Measurements from ENCODE around the gene PHF2. TPM values are rescaled to one million over a fixed set of nuclear protein-coding genes. Genes with fewer than 3 reads are reported as not detected.

The PHF2 gene
- polyA plus RNA-seq (2013) = 12.6 and 12.7 TPM in 2 replicates

GRCh38 chr9:93576258-93577077 lies at the start of gene PHF2:
Gene PHF2, plus strand, starts transcription at chr9:93576584. Its CDS starts 190 bp downstream, at chr9:93576774.
- H3K4me2 ChIP-seq (ENCODE audit: low read length) = peak within 1 kb of the TSS; percentile 97
- no CpG with 5 or more reads among the region's 140 CpGs for WGBS (ENCODE audit: extremely low coverage, insufficient coverage, insufficient read length)
- H3K9ac ChIP-seq (ENCODE audit: low read length) = peak within 1 kb of the TSS; percentile 91
- peaks cover 0 to 2% of the 10 kb centered on the region in 2 experiments for H3K36me3 ChIP-seq (ENCODE audit: control insufficient read depth in 1 of 2, insufficient read depth in 2 of 2, low read length in 2 of 2)
- H2AFZ ChIP-seq (ENCODE audit: insufficient read depth, low read length, poor library complexity) = peak within 1 kb of the TSS; percentile 84
- DNase-seq = peak in 1 of 2 donors; percentile 43
- H3K4me1 ChIP-seq (ENCODE audit: control insufficient read depth in 1 of 2, insufficient read depth in 2 of 2, low read length in 2 of 2) = peaks cover 24 to 29% of the 10 kb centered on the region in 2 experiments
- peak within 1 kb of the TSS; percentile 95 for H4K12ac ChIP-seq (ENCODE audit: low read depth, low read length)
- peak within 1 kb of the TSS; percentile 100 for H3K14ac ChIP-seq (ENCODE audit: low read length)
- peak within 1 kb of the TSS; percentile 70 for H2BK5ac ChIP-seq (ENCODE audit: low read depth, low read length, poor library complexity)
- H2BK120ac ChIP-seq (ENCODE audit: insufficient read depth, low read length, poor library complexity) = peak within 1 kb of the TSS; percentile 87
- H4K8ac ChIP-seq (ENCODE audit: low read depth, low read length) = peak within 1 kb of the TSS; percentile 95
- no peaks in the 10 kb centered on the region for H3K9me3 ChIP-seq (ENCODE audit: insufficient read depth, low read depth, low read length)
- H3K4me3 ChIP-seq (ENCODE audit: low read depth, low read length) = peak within 1 kb of the TSS; percentile 91
- H3K23ac ChIP-seq (ENCODE audit: low read length) = no peak within 1 kb of the TSS
- H2BK12ac ChIP-seq (ENCODE audit: low read length) = peak within 1 kb of the TSS; percentile 42
- peak within 1 kb of the TSS; percentile 98 for H4K91ac ChIP-seq (ENCODE audit: low read depth, low read length)
- peaks cover 23% of the 10 kb centered on the region for H3K79me2 ChIP-seq (ENCODE audit: control insufficient read depth, insufficient read depth, low read length, poor library complexity)
- H3K27me3 ChIP-seq (ENCODE audit: insufficient read depth, low read length) = no peaks in the 10 kb centered on the region
- no peak within 1 kb of the TSS for H3K27ac ChIP-seq (ENCODE audit: low read depth, low read length)
- H3K4ac ChIP-seq (ENCODE audit: low read depth, low read length) = peak within 1 kb of the TSS; percentile 98
- H3K18ac ChIP-seq (ENCODE audit: low read length) = peak within 1 kb of the TSS; percentile 99
- peaks cover 16% of the 10 kb centered on the region for H3K79me1 ChIP-seq (ENCODE audit: low read length)
- H2AK5ac ChIP-seq (ENCODE audit: low read length) = peak within 1 kb of the TSS; percentile 72

DNA sequence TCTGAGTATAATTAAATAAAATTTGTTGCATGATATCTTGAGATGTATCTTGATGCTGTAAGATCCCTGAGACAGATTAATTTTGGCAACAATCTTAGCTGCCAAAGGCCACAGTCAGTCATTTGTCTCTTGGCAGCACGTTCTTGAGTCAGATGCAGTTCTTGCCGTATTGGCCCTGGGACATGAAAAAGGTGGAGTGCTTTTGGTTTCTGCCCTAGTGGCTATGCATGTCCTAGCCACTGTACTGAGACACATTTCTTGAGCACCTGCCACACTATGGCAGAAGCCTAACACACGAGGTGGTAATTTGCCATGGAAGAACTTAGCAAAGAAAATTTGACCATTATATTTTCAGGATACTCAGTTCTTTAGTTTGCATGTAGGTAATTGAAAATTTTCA lies 45.0 kb upstream of the PHF2 start:
- peaks cover 1% of the 10 kb centered on the region for H3K79me2 ChIP-seq (ENCODE audit: control insufficient read depth, insufficient read depth, low read length, poor library complexity)
- no CpG with 5 or more reads among the region's 3 CpGs for WGBS (ENCODE audit: extremely low coverage, insufficient coverage, insufficient read length)
- no peak overlapping the region for H3K14ac ChIP-seq (ENCODE audit: low read length)
- no peaks in the 10 kb centered on the region for H3K4me1 ChIP-seq (ENCODE audit: control insufficient read depth in 1 of 2, insufficient read depth in 2 of 2, low read length in 2 of 2)
- no peaks in the 10 kb centered on the region for H3K79me1 ChIP-seq (ENCODE audit: low read length)
- H3K9me3 ChIP-seq (ENCODE audit: insufficient read depth, low read depth, low read length) = peaks cover 2% of the 10 kb centered on the region
- H4K12ac ChIP-seq (ENCODE audit: low read depth, low read length) = no peak overlapping the region
- H3K18ac ChIP-seq (ENCODE audit: low read length) = no peak overlapping the region
- H3K27ac ChIP-seq (ENCODE audit: low read depth, low read length) = no peak overlapping the region
- H3K23ac ChIP-seq (ENCODE audit: low read length) = no peak overlapping the region
- no peak overlapping the region for H2AK5ac ChIP-seq (ENCODE audit: low read length)
- H3K4me2 ChIP-seq (ENCODE audit: low read length) = no peak overlapping the region
- no peak overlapping the region for H2AFZ ChIP-seq (ENCODE audit: insufficient read depth, low read length, poor library complexity)
- DNase-seq = no peak
- no peaks in the 10 kb centered on the region for H3K27me3 ChIP-seq (ENCODE audit: insufficient read depth, low read length)
- no peak overlapping the region for H3K4ac ChIP-seq (ENCODE audit: low read depth, low read length)
- no peak overlapping the region for H4K91ac ChIP-seq (ENCODE audit: low read depth, low read length)
- peaks cover 25 to 38% of the 10 kb centered on the region in 2 experiments for H3K36me3 ChIP-seq (ENCODE audit: control insufficient read depth in 1 of 2, insufficient read depth in 2 of 2, low read length in 2 of 2)
- H2BK120ac ChIP-seq (ENCODE audit: insufficient read depth, low read length, poor library complexity) = no peak overlapping the region
- no peak overlapping the region for H3K4me3 ChIP-seq (ENCODE audit: low read depth, low read length)
- no peak overlapping the region for H3K9ac ChIP-seq (ENCODE audit: low read length)
- no peak overlapping the region for H2BK12ac ChIP-seq (ENCODE audit: low read length)
- H4K8ac ChIP-seq (ENCODE audit: low read depth, low read length) = no peak overlapping the region
- H2BK5ac ChIP-seq (ENCODE audit: low read depth, low read length, poor library complexity) = no peak overlapping the region

GRCh38 chr9:93532141-93532540 lies 44.2 kb upstream of the PHF2 start:
- Histone ChIP-seq H2AFZ (ENCODE audit: insufficient read depth, low read length, poor library complexity) (no peak overlapping the region), H3K9me3 (ENCODE audit: insufficient read depth, low read depth, low read length) (peaks cover 2% of the 10 kb centered on the region), H4K91ac (ENCODE audit: low read depth, low read length) (no peak overlapping the region), H3K23ac (ENCODE audit: low read length) (no peak overlapping the region), H2BK5ac (ENCODE audit: low read depth, low read length, poor library complexity) (no peak overlapping the region), H4K8ac (ENCODE audit: low read depth, low read length) (no peak overlapping the region), H3K4ac (ENCODE audit: low read depth, low read length) (no peak overlapping the region), H3K4me2 (ENCODE audit: low read length) (no peak overlapping the region), H3K79me2 (ENCODE audit: control insufficient read depth, insufficient read depth, low read length, poor library complexity) (peaks cover 1% of the 10 kb centered on the region), H3K18ac (ENCODE audit: low read length) (no peak overlapping the region), H3K27ac (ENCODE audit: low read depth, low read length) (no peak overlapping the region), H3K27me3 (ENCODE audit: insufficient read depth, low read length) (no peaks in the 10 kb centered on the region), H3K79me1 (ENCODE audit: low read length) (no peaks in the 10 kb centered on the region), H3K4me1 (ENCODE audit: control insufficient read depth in 1 of 2, insufficient read depth in 2 of 2, low read length in 2 of 2) (no peaks in the 10 kb centered on the region), H3K36me3 (ENCODE audit: control insufficient read depth in 1 of 2, insufficient read depth in 2 of 2, low read length in 2 of 2) (peaks cover 25 to 40% of the 10 kb centered on the region in 2 experiments), H3K9ac (ENCODE audit: low read length) (no peak overlapping the region), H2BK12ac (ENCODE audit: low read length) (no peak overlapping the region), H4K12ac (ENCODE audit: low read depth, low read length) (no peak overlapping the region), H2AK5ac (ENCODE audit: low read length) (no peak overlapping the region), H3K14ac (ENCODE audit: low read length) (no peak overlapping the region), H3K4me3 (ENCODE audit: low read depth, low read length) (no peak overlapping the region), H2BK120ac (ENCODE audit: insufficient read depth, low read length, poor library complexity) (no peak overlapping the region)
- DNase-seq = no peak
- WGBS (ENCODE audit: extremely low coverage, insufficient coverage, insufficient read length) = no CpG with 5 or more reads among the region's 8 CpGs

GRCh38 chr9:93533863-93534262 lies 42.5 kb upstream of the PHF2 start:
- H2AFZ ChIP-seq (ENCODE audit: insufficient read depth, low read length, poor library complexity) = no peak overlapping the region
- peaks cover 1% of the 10 kb centered on the region for H3K79me2 ChIP-seq (ENCODE audit: control insufficient read depth, insufficient read depth, low read length, poor library complexity)
- H2BK120ac ChIP-seq (ENCODE audit: insufficient read depth, low read length, poor library complexity) = no peak overlapping the region
- H3K4me3 ChIP-seq (ENCODE audit: low read depth, low read length) = no peak overlapping the region
- H3K79me1 ChIP-seq (ENCODE audit: low read length) = no peaks in the 10 kb centered on the region
- no peak overlapping the region for H3K23ac ChIP-seq (ENCODE audit: low read length)
- no peak overlapping the region for H2BK5ac ChIP-seq (ENCODE audit: low read depth, low read length, poor library complexity)
- no peak overlapping the region for H3K4ac ChIP-seq (ENCODE audit: low read depth, low read length)
- peaks cover 21 to 34% of the 10 kb centered on the region in 2 experiments for H3K36me3 ChIP-seq (ENCODE audit: control insufficient read depth in 1 of 2, insufficient read depth in 2 of 2, low read length in 2 of 2)
- no peak overlapping the region for H3K14ac ChIP-seq (ENCODE audit: low read length)
- no peaks in the 10 kb centered on the region for H3K27me3 ChIP-seq (ENCODE audit: insufficient read depth, low read length)
- H4K12ac ChIP-seq (ENCODE audit: low read depth, low read length) = no peak overlapping the region
- no CpG with 5 or more reads among the region's 8 CpGs for WGBS (ENCODE audit: extremely low coverage, insufficient coverage, insufficient read length)
- DNase-seq = no peak
- no peak overlapping the region for H2AK5ac ChIP-seq (ENCODE audit: low read length)
- peaks cover 2% of the 10 kb centered on the region for H3K9me3 ChIP-seq (ENCODE audit: insufficient read depth, low read depth, low read length)
- no peak overlapping the region for H4K91ac ChIP-seq (ENCODE audit: low read depth, low read length)
- no peak overlapping the region for H2BK12ac ChIP-seq (ENCODE audit: low read length)
- no peak overlapping the region for H3K4me2 ChIP-seq (ENCODE audit: low read length)
- H3K27ac ChIP-seq (ENCODE audit: low read depth, low read length) = no peak overlapping the region
- H3K18ac ChIP-seq (ENCODE audit: low read length) = peak overlapping the region; percentile 86
- H3K9ac ChIP-seq (ENCODE audit: low read length) = no peak overlapping the region
- no peaks in the 10 kb centered on the region for H3K4me1 ChIP-seq (ENCODE audit: control insufficient read depth in 1 of 2, insufficient read depth in 2 of 2, low read length in 2 of 2)
- H4K8ac ChIP-seq (ENCODE audit: low read depth, low read length) = no peak overlapping the region
